ENCODE measurements around the gene PROSER2. TPM values are rescaled to one million over a fixed set of nuclear protein-coding genes. Genes with fewer than 3 reads are reported as not detected.
A peak's percentile ranks its signal among the peaks of the same experiment; 100 is the strongest.

Gene PROSER2
- total and polyA plus RNA-seq, 2 of the 13 experiments (the other 11 are each of a cell fraction or from before 2014, with no cell fraction given): 6.9 to 7.7 TPM

DNA sequence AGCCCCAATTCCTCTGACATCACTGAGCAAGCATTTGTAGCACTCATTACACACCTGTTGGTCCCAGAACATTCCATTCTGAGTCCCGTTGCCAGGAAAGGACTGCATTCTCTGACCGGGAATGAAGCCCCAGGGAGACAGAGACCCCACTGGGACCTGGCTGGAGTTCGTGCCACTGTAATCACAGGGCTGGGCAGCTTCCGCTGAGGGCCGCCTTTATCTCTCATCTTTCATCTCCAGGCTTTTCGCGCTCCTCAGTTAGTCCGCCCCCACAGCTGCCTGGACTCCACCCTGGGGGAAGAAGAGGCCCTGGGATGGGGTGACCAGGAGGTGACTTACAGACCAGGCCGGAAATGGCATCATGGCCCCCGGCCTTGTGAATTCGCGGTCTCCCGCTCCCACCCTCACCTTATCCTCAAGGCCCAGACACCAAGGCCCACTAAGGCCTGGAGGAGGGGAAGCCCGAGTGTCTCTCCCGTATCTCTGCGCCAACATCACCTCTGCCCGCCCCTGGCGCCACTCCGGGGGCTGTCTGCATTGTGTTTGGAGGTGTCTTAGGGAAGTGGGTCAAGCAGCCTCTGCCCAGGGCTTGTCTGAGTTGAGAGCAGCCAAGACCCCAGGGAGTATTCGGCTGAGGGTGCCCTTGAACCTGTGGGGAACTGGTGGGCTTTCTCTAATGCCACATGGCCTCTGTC is 75.4 kb downstream of the PROSER2 start (continued):
- TF ChIP-seq SOX5 (CRISPR knock-in tag; IDR thresholded peaks at IDR 0.05; ENCODE audit: borderline replicate concordance) (peak; percentile 60; the same call in 1 of the 2 replicates), HDAC1 (CRISPR knock-in tag; IDR thresholded peaks at IDR 0.05) (peak; percentile 50; the same call in 1 of the 2 replicates), ZNF816 (CRISPR knock-in tag; IDR thresholded peaks at IDR 0.05; ENCODE audit: borderline replicate concordance) (no peak), SOX6 (IDR thresholded peaks at IDR 0.05) (no peak), SOX6 (CRISPR knock-in tag; IDR thresholded peaks at IDR 0.05) (no peak; the same call in 1 of the 2 replicates), ZNF432 (CRISPR knock-in tag; IDR thresholded peaks at IDR 0.05; ENCODE audit: borderline replicate concordance) (no peak), TBX3 (IDR thresholded peaks at IDR 0.05; ENCODE audit: borderline replicate concordance) (no peak), HIVEP1 (CRISPR knock-in tag; IDR thresholded peaks at IDR 0.05) (no peak), TCF7L2 (IDR thresholded peaks at IDR 0.05; ENCODE audit: low read depth, low read length) (no peak), NR2F6 (IDR thresholded peaks at IDR 0.05) (0 out of 2 replicates have a peak, but pooled peaks have one; percentile 43), NR2F6 (CRISPR knock-in tag; IDR thresholded peaks at IDR 0.05) (peak; percentile 62), FOXA3 (CRISPR knock-in tag; IDR thresholded peaks at IDR 0.05) (0 out of 2 replicates have a peak, but pooled peaks have one; percentile 15)
- TF ChIP-seq, protein P1, sequence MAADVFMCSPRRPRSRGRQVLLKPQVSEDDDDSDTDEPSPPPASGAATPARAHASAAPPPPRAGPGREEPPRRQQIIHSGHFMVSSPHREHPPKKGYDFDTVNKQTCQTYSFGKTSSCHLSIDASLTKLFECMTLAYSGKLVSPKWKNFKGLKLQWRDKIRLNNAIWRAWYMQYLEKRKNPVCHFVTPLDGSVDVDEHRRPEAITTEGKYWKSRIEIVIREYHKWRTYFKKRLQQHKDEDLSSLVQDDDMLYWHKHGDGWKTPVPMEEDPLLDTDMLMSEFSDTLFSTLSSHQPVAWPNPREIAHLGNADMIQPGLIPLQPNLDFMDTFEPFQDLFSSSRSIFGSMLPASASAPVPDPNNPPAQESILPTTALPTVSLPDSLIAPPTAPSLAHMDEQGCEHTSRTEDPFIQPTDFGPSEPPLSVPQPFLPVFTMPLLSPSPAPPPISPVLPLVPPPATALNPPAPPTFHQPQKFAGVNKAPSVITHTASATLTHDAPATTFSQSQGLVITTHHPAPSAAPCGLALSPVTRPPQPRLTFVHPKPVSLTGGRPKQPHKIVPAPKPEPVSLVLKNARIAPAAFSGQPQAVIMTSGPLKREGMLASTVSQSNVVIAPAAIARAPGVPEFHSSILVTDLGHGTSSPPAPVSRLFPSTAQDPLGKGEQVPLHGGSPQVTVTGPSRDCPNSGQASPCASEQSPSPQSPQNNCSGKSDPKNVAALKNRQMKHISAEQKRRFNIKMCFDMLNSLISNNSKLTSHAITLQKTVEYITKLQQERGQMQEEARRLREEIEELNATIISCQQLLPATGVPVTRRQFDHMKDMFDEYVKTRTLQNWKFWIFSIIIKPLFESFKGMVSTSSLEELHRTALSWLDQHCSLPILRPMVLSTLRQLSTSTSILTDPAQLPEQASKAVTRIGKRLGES (CRISPR knock-in tag; IDR thresholded peaks at IDR 0.05; ENCODE audit: borderline replicate concordance): no peak
- TF ChIP-seq, protein P2, sequence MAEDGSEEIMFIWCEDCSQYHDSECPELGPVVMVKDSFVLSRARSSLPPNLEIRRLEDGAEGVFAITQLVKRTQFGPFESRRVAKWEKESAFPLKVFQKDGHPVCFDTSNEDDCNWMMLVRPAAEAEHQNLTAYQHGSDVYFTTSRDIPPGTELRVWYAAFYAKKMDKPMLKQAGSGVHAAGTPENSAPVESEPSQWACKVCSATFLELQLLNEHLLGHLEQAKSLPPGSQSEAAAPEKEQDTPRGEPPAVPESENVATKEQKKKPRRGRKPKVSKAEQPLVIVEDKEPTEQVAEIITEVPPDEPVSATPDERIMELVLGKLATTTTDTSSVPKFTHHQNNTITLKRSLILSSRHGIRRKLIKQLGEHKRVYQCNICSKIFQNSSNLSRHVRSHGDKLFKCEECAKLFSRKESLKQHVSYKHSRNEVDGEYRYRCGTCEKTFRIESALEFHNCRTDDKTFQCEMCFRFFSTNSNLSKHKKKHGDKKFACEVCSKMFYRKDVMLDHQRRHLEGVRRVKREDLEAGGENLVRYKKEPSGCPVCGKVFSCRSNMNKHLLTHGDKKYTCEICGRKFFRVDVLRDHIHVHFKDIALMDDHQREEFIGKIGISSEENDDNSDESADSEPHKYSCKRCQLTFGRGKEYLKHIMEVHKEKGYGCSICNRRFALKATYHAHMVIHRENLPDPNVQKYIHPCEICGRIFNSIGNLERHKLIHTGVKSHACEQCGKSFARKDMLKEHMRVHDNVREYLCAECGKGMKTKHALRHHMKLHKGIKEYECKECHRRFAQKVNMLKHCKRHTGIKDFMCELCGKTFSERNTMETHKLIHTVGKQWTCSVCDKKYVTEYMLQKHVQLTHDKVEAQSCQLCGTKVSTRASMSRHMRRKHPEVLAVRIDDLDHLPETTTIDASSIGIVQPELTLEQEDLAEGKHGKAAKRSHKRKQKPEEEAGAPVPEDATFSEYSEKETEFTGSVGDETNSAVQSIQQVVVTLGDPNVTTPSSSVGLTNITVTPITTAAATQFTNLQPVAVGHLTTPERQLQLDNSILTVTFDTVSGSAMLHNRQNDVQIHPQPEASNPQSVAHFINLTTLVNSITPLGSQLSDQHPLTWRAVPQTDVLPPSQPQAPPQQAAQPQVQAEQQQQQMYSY (CRISPR knock-in tag; IDR thresholded peaks at IDR 0.05): no peak
- TF ChIP-seq, protein P3, sequence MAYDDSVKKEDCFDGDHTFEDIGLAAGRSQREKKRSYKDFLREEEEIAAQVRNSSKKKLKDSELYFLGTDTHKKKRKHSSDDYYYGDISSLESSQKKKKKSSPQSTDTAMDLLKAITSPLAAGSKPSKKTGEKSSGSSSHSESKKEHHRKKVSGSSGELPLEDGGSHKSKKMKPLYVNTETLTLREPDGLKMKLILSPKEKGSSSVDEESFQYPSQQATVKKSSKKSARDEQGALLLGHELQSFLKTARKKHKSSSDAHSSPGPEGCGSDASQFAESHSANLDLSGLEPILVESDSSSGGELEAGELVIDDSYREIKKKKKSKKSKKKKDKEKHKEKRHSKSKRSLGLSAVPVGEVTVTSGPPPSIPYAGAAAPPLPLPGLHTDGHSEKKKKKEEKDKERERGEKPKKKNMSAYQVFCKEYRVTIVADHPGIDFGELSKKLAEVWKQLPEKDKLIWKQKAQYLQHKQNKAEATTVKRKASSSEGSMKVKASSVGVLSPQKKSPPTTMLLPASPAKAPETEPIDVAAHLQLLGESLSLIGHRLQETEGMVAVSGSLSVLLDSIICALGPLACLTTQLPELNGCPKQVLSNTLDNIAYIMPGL (CRISPR knock-in tag; IDR thresholded peaks at IDR 0.05; ENCODE audit: borderline replicate concordance in 1 of 2, low read depth in 1 of 2): no peak
- TF ChIP-seq, protein P4, sequence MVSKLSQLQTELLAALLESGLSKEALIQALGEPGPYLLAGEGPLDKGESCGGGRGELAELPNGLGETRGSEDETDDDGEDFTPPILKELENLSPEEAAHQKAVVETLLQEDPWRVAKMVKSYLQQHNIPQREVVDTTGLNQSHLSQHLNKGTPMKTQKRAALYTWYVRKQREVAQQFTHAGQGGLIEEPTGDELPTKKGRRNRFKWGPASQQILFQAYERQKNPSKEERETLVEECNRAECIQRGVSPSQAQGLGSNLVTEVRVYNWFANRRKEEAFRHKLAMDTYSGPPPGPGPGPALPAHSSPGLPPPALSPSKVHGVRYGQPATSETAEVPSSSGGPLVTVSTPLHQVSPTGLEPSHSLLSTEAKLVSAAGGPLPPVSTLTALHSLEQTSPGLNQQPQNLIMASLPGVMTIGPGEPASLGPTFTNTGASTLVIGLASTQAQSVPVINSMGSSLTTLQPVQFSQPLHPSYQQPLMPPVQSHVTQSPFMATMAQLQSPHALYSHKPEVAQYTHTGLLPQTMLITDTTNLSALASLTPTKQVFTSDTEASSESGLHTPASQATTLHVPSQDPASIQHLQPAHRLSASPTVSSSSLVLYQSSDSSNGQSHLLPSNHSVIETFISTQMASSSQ (IDR thresholded peaks at IDR 0.05; ENCODE audit: low read depth): no peak
- TF ChIP-seq, protein P4 (CRISPR knock-in tag; IDR thresholded peaks at IDR 0.05; ENCODE audit: borderline replicate concordance): 0 out of 2 replicates have a peak, but pooled peaks have one; percentile 5

Measured in HepG2 (cell line).